HFFc6 (cell line): ENCODE results near the gene UBP1. TPM values are rescaled to one million over a fixed set of nuclear protein-coding genes. Genes with fewer than 3 reads are reported as not detected.

Experiments used
- DNase-seq: peaks from one replicate; pipeline ENCODE4 v3.0.0-alpha.2; 2018
- H3K27ac Mint-ChIP-seq: 2 replicates; pipeline ENCODE4 v1.8.0; 2020; ENCODE audit warnings: mild to moderate bottlenecking, mixed read lengths
- H3K27me3 Mint-ChIP-seq: 2 replicates; pipeline ENCODE4 v1.8.0; 2021; ENCODE audit warnings: mild to moderate bottlenecking, moderate library complexity, mixed read lengths; ENCODE audit not compliant: insufficient read depth
- H3K36me3 Mint-ChIP-seq: 2 replicates; pipeline ENCODE4 v1.8.0; 2021; ENCODE audit warnings: low read depth, mixed read lengths
- H3K4me1 Mint-ChIP-seq: 2 replicates; pipeline ENCODE4 v1.8.0; 2020; ENCODE audit warnings: low read depth, mixed read lengths
- H3K4me3 Mint-ChIP-seq: 2 replicates; pipeline ENCODE4 v1.8.0; 2020; ENCODE audit warnings: mild to moderate bottlenecking, moderate library complexity, mixed read lengths
- H3K9me3 Mint-ChIP-seq: 2 replicates; pipeline ENCODE4 v1.8.0; 2020; ENCODE audit warnings: mild to moderate bottlenecking, mixed read lengths
- CTCF ChIP-seq: fragments of 200-600 bp; sonication (generic); IDR thresholded peaks from 2 replicates; pipeline ENCODE4 v1.5.0; 2021; ENCODE audit warnings: antibody characterized with exemption, mild to moderate bottlenecking
- total RNA-seq, 6 experiments: library from RNA; stranded (reverse); fragmentation: NEBNext Ultra II Directional; extraction: Animal tissue kit (Norgen Biotek cat#: 25700); gene quantifications; 2 replicates in 1 of 6; 3 replicates in 5 of 6; pipeline ENCODE4 v1.2.3, GENCODE V29; 2021

UBP1 gene
- total RNA-seq, 6 experiments from 2014 or later: 62.0 to 69.0 (median 64.0) TPM

- H3K4me1 Mint-ChIP-seq: peaks cover 53% of the 10 kb centered on the region
- peak overlapping the region; percentile 99 for H3K4me3 Mint-ChIP-seq
- peak; percentile 52 for TF ChIP-seq CTCF
- H3K9me3 Mint-ChIP-seq: no peaks in the 10 kb centered on the region
- H3K36me3 Mint-ChIP-seq: peaks cover 22% of the 10 kb centered on the region
- DNase-seq: peak; percentile 12
- peak overlapping the region; percentile 93 for H3K27ac Mint-ChIP-seq
- peaks cover 6% of the 10 kb centered on the region for H3K27me3 Mint-ChIP-seq
These were observed 468 bp downstream of the UBP1 start for GRCh38 chr3:33439546-33440327.

- H3K27ac Mint-ChIP-seq: peak overlapping the region; percentile 93
- H3K4me1 Mint-ChIP-seq: peaks cover 55% of the 10 kb centered on the region
- no peak for DNase-seq
These were observed 1.2 kb downstream of the UBP1 start for GRCh38 chr3:33438881-33439545.

GRCh38 chr3:33438284-33438668 lies 1.9 kb downstream of the UBP1 start:
- H3K9me3 Mint-ChIP-seq: no peaks in the 10 kb centered on the region
- peak; percentile 33 for DNase-seq
- peaks cover 62% of the 10 kb centered on the region for H3K4me1 Mint-ChIP-seq
- TF ChIP-seq CTCF: no peak
- peak overlapping the region; percentile 93 for H3K4me3 Mint-ChIP-seq
- H3K36me3 Mint-ChIP-seq: peaks cover 22% of the 10 kb centered on the region
- H3K27ac Mint-ChIP-seq: peak overlapping the region; percentile 93
- peaks cover 6% of the 10 kb centered on the region for H3K27me3 Mint-ChIP-seq

More at GRCh38 chr3:33438881-33439545, 1.2 kb downstream of the UBP1 start:
- TF ChIP-seq CTCF: no peak
- H3K27me3 Mint-ChIP-seq: peaks cover 6% of the 10 kb centered on the region
- peaks cover 22% of the 10 kb centered on the region for H3K36me3 Mint-ChIP-seq
- H3K4me3 Mint-ChIP-seq: peak overlapping the region; percentile 93
- H3K9me3 Mint-ChIP-seq: no peaks in the 10 kb centered on the region

- DNase-seq: peak; percentile 50
- Mint-ChIP-seq H3K27me3 (peaks cover 6% of the 10 kb centered on the region), H3K4me3 (peak overlapping the region; percentile 93), H3K36me3 (peaks cover 22% of the 10 kb centered on the region), H3K27ac (peak overlapping the region; percentile 93), H3K4me1 (peaks cover 65% of the 10 kb centered on the region), H3K9me3 (no peaks in the 10 kb centered on the region)
- TF ChIP-seq CTCF: no peak
These were observed 2.5 kb downstream of the UBP1 start for GRCh38 chr3:33437556-33438283.

- no peak for DNase-seq
- H3K4me3 Mint-ChIP-seq: no peak overlapping the region; the same call in 1 of the 2 replicates
These were observed 6.4 kb downstream of the UBP1 start for GRCh38 chr3:33433843-33434242.

More at GRCh38 chr3:33433843-33434242, 6.4 kb downstream of the UBP1 start:
- Mint-ChIP-seq H3K4me1 (peaks cover 85% of the 10 kb centered on the region), H3K36me3 (peaks cover 18% of the 10 kb centered on the region), H3K27me3 (no peaks in the 10 kb centered on the region; the same call in 1 of the 2 replicates), H3K27ac (peak overlapping the region; percentile 50; the same call in 1 of the 2 replicates), H3K9me3 (no peaks in the 10 kb centered on the region)
- no peak for TF ChIP-seq CTCF
